GM19372 (cell line): Measurements from ENCODE around the gene POTEF.
"Not testable (repeated sequence)": the region's sequence is repeated elsewhere in the genome, so short reads cannot be mapped to it uniquely, and the experiment has no call there.

ENCODE experiments used
- ATAC-seq: cut with Tn5 transposase; IDR thresholded peaks from one replicate; pipeline ENCODE4 v1.9.1; 2021; ENCODE audit warnings: mild to moderate bottlenecking, low read depth, moderate library complexity; ENCODE audit not compliant: unreplicated experiment

Gene POTEF

DNA sequence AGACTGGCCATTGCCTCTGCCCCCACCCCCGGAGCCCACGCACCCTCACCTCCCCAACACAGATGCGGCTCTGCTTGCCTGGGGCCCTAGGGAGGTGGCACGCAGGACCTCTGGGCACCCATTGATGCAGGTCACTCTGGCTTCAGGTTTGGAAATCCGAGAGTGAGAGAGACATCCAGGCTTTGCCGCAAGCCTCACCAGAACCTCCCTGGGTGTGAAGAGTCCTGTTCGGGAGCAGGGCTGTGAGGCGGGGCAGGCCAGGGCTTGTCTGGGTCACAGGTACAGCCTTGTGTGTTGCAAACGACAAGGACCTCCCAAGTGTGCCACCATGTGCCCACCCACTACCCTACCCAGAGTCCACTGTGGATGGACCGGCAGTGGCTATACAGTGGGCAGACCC lies 7.5 kb upstream of the POTEF start:
- not testable (repeated sequence) for ATAC-seq

DNA sequence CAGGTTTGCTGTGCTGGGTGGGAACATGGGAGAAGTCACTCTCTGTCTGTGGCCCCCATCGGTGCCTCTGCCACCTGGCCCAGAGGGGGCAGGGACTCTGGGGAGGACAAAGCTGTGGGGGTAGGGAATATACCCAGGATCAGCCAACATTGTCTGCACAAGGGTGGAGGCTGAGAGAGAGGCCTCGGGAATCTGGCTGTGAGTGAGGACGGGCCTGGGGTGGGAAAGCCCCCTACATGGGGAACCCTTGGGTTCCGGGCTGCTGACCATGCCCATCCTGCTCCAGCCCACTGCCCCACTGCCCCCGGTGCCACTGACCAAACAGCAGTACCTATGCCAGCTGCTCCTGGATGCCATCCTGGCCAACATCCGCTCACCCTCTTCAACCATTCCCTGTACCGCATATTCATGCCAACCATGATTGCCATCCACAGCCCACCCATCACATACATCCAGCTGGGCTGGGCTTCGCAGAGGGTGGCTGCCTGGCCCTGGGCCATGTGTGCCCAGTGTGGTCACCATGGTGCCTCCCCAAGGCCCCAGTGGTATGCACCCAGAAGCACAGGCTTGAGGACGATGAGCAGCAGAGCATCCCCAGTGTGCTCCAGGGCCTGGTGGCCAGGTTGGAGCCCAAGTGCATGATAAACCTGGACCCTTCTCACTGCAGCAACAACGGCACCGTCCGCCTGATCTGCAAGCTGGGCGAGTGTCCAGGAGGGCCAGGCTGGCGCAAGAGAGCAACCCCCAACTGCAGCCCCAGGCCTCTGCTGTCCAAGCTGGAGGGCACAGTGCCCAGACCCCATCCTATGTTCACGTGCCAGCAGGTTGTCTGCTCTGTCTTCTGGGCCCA lies 6.9 kb upstream of the POTEF start:
- ATAC-seq, result no peak

DNA sequence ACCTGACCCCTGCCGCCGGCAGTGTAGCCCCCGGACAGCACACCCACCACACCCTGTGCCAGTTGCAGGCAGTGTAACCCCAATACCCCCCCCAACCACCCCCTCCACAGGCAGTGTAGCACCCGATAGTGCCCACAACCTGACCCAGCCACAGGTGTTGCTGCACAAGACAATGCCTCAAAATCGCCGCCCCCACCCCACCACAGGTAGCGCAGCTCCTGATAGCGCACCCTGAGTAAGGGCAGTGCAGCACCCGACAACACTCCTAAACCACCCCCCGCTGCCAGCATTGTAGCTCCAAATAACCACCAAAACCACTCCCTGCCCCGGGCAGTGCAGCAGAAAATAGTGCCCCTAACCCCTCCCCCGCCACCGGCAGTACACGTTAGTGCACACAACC lies 558 bp downstream of the POTEF start:
- ATAC-seq, result not testable (repeated sequence)

DNA sequence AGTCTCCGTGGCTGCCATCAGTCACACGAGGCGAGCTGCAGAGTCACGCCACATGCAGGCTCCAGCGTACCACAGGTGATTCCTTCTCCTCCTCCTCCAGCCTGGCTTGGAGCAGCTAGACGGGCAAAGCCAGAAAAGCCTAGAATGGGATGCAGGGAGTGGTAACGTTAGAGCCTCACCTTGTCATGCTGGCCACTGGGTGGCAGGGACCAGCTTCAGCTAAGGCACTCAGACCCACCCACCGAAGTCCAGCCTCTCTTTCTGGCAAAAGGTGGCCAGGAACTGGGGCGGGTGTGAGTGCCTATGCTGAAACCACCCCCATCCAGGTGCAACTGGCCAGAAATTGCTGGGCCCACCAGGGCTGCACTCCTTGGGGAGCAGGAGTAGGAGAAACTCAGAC lies 1.3 kb downstream of the POTEF start:
- not testable (repeated sequence) for ATAC-seq

DNA sequence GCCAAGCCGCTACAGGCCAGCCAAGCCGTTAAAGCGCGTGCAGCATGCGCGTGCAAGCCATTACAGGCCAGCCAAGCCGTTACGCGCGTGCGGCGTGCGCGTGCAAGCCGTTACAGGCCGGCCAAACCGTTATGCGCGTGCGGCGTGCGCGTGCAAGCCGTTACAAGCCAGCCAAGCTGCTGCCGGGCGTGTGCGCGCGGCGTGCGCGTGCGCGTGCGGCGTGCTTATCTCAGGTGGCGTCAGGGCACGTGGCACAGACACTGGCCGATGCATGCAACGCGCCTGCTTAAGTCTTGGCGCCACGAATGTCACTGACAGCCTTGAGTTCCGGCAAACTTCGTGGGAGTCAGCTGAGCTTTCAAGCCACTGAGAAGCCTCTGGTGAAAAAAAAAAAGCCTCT lies 8.1 kb downstream of the POTEF start:
- not testable (repeated sequence) for ATAC-seq

DNA sequence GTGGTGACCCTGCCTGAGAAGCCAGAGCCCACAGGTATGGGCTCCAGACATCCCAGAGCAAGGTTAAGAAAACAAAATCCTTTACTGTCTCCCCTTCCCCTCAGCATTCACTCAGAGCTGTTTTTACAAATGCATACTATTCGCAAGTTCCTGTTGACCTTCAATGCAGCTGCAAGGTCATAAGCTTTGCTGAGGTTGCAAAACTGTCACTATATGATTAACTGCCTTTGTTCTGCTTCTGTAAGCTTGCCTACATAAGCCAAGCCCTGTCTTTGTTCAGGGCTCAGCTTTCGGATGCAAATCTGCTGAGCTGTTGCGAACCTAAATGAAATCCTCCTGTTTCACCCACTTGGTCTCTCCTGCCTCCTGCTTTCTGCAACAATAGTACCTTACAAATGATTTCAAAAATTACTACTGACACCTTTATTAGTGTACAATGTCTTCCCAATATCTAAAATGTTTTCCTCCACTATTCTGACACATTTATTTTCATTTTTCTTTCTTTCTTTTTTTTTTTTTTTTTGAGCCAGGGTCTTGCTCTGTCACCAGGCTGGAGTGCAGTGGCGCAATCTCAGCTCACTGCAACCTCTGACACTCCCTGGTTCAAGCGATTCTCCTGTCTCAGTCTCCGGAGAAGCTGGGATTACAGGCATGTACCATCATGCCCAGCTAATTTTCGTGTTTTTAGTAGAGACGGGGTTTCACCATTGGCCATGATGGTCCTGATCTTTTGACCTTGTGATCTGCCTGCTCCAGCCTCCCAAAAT lies 26.2 kb downstream of the POTEF start:
- ATAC-seq, result not testable (repeated sequence)

DNA sequence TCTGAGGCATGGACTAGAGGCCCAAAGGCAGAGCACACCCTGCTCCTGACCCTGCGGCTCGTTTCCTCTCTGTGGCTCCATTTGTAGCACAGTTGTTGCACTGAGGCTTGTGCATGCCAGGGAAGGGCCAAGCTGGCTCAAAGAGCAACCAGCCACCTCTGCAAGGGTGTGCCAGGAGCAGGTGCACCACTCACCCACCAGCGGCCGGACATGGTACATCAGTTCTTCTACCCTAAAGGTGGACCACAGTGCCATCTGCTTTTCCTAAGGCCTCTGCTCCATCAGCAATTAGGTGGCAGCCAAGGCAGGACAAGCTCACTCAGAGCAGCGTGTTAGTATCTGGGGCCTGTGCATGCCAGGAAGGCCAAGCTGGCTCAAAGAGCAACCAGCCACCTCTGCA lies 66.4 kb downstream of the POTEF start:
- ATAC-seq, result not testable (repeated sequence)

DNA sequence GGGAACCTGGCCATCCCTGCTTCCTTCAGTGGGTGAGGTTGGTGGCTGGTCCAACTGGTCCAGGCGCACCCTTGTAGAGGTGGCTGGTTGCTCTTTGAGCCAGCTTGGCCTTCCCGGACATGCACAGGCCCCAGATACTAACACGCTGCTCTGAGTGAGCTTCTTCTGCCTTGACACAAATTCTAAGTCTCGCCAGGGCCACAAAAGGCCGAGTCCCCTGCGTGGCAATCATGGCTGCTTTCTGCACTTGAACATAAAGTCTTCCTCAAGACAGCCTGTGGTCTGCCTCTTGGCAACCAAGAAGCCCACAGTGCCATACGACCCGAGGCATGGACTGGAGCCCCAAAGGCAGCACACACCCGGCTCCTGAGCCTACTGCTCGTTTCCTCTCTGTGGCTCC lies 69.0 kb downstream of the POTEF start:
- ATAC-seq, result not testable (repeated sequence)

DNA sequence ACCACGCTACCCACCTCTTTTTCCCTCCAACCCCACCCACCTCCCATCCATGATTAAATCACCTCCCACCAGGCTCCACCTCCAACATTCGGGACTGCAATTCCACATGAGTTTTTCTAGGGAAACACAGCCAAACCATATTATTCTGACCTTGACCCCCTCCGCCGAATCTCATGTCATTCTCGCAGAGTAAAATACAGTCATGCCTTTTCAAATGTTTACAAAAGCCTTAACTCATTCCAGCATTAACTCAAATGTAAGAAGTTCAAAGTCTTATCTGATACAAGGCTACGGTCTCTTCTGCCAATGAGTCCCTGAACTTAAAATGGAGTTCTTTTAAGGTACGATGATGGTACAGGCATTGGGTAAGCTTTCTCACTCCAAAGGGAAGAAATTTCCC lies 72.7 kb downstream of the POTEF start:
- ATAC-seq, result not testable (repeated sequence)

DNA sequence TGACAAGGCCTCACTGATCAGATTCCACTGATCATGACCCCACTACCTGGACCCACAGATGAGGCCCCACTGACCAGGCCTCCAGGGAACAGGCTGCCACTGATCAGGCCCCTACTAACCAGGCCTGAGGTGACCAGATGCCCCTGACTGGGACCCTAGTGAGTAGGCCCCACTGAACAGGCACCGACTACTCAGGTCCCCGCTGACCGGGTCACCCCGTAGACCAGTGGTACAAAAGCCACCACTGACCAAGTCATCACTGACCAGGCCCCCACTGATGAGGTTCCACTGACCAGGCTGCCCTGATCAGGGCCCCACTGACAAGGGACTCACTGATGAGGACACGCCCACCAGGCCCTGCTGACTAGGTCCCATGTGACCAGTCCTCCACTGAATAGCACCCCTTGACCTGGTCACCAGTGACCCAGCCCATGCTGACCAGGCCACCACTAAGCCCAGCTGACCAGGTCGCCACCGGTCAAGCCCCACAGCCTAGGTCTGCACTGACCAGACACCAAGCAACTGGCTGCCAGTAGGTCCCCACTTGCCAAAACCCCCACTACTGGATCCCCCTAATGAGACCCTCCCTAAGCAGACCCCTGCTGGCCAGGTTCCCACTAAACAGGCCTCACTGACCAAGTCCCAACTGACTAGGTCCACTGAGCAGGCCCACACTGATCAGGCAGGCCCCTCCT lies 75.7 kb downstream of the POTEF start:
- not testable (repeated sequence) for ATAC-seq

DNA sequence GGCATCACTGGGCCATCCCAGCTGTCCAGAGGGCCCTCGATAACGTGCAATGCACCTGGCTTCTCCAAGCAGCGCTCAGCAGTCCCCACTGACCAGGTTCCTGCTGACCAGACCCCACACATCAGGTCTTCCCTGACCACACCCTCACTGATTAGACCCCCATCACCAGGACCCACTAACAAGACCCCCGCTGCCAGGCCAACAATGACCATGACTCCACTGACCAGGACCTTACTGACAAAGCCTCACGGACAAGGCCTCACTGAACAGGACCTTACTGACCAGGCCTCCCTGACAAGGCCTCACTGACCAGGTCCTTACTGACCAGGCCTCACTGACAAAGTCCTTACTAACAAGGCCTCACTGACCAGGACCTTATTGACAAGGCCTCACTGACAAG lies 76.6 kb downstream of the POTEF start:
- ATAC-seq, result not testable (repeated sequence)

DNA sequence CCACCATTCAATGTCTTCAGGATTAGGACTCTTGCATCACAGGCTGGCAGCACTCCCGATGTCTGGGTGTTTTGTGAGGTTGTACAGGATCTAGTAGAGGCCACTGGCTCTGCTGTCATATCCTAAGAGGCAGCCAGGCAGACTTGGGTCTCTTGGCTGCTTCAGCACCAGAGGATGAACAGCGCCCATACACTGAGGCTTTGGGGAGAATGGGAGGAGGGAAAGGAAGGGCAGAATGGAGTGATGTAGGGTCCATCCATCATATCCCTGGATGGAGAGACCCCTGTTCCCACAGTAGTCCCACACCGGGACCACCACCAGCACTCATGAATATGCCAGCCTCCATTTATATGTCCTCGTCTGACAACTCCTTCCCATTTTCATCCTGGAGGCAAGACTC lies 80.6 kb downstream of the POTEF start:
- ATAC-seq, result not testable (repeated sequence)

DNA sequence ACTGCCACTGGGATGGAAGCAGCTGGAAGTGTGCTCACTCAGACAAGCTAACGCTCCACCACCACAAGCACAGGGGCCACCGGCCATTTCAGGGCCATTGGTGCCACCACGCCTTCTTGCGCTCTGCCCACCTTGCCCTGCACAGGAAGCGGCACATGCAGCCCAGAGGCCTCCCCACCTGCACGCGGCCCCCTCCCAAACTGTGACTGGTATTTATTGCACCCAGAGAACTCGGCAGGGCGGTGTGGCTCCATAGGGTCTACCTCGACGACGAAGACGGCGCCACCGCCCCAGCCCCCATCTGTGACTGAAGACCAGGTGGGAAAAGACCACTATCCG lies 90.8 kb downstream of the POTEF start:
- ATAC-seq, result not testable (repeated sequence)

DNA sequence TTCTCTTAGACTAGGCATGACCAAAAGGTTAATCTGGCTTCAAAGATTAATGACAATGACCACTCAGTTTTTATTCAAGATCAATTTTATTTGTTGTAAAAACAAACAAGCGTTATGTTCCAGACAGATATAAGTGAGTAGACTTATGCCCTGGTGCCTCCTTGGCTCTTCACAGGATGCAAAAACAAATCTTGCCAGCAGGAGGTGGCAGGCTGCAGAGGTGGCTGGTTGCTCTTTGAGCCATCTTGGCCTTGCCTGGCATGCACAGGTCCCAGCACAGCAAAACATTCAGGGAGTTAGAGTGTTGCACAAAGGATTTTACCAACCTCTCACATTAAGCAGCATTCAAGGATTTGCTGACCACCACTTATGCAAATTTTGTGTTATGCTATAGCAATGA lies 103.1 kb downstream of the POTEF start:
- ATAC-seq, result not testable (repeated sequence)
